GM21381 (cell line): ENCODE results near the gene SUPT6H.
"Not testable (repeated sequence)": the region's sequence is repeated elsewhere in the genome, so short reads cannot be mapped to it uniquely, and the experiment has no call there.

Experiments
- ATAC-seq: cut with Tn5 transposase; IDR thresholded peaks from one replicate; pipeline ENCODE4 v1.9.1; 2021; ENCODE audit warnings: mild to moderate bottlenecking, moderate library complexity; ENCODE audit not compliant: unreplicated experiment

Gene SUPT6H

DNA sequence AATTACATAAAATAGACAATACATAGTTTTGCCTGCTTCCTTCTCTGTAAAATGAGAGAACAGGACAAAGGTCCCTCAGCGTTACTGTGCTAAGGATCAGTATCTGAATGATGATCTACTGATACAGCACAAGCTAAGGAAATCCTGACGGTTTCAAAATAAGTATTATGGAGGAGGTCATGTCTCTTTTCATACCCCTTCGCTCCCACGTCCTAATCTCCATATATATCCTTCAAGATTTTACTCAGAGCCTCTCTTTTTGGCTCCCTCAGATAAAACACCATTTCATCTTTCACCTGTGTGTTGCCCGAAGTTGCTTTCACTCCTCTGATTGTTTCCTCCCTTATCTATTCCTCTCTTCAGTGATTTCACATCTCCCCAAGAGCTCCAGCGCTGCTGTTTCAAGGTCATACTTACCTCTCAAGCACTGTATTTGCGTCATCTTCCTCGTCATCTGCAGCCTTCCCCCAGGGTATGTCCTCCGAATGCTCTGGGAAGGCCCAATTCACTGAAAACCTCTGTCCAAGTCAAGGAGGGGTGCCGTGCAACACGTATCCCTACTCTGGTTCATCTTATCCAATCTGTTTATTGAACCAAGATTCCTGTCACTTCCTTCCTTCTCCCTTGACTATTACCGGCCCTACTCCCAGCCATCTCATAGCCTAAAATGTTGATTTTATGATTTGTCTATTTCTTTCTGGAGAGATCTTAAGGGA is 15.8 kb upstream of the SUPT6H start:
- ATAC-seq, result no peak

DNA sequence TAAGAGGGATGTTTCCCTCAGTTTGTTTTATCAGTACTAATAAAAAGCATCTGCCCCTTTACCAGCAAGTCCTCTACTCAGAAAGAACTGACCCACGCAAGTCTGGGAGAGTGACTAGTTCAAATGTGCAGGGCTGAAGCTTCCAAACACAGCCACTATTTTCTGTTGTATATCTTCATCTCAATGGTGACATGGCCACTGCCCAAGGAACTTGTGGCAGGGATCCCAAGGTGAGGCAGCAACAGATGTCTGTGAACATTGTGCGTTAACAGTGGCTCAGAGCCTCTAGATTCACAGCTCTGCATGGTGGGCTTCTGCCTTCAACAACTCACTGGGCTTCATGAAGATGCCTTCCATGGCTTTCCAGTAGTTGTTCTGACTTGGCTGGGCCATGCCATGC is 13.3 kb upstream of the SUPT6H start:
- ATAC-seq, result no peak

DNA sequence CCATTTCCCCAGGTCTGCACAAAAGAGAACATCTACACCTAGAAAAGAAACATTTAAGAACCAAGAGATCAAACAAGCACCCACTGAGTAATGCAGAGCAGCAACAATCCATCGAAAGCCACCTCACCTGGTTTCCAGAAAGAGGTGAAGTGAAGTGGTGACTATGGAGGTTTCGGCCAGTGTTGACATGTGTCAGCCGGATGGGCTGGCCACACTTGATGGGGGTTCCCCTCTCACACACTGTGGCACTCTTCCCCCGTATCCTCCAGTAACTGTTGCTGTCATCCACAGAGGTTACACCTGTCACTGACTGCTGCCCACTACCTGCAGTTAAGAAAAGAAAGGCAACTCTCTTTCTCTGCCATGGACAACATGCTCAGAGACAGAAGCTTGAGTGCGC is 6.8 kb upstream of the SUPT6H start:
- no peak for ATAC-seq

DNA sequence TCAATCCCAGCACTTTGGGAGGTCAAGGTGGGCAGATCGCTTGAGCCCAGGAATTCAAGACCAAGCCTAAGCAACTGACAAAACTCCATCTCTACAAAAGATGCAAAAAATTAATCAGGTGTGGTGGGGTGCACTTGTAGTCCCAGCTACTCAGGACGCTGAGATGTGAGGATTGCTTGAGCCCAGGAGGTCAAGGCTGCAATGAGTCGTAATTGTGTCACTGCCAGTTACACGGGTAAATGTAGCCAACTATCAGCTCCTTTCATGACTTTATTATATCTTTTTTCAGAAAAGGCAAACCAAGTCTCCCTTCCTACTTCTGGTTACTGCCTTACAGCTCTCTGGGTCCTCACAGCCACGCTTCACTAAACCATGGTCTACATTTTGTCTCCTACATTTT is 4.2 kb upstream of the SUPT6H start:
- no peak for ATAC-seq

DNA sequence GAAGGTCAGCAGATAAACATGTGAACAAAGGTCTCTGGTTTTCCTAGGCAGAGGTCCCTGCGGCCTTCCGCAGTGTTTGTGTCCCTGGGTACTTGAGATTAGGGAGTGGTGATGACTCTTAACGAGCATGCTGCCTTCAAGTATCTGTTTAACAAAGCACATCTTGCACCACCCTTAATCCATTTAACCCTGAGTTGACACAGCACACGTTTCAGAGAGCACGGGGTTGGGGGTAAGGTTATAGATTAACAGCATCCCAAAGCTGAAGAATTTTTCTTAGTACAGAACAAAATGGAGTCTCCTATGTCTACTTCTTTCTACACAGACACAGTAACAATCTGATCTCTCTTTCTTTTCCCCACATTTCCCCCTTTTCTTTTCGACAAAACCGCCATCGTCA is 3.7 kb upstream of the SUPT6H start:
- ATAC-seq, result not testable (repeated sequence)

DNA sequence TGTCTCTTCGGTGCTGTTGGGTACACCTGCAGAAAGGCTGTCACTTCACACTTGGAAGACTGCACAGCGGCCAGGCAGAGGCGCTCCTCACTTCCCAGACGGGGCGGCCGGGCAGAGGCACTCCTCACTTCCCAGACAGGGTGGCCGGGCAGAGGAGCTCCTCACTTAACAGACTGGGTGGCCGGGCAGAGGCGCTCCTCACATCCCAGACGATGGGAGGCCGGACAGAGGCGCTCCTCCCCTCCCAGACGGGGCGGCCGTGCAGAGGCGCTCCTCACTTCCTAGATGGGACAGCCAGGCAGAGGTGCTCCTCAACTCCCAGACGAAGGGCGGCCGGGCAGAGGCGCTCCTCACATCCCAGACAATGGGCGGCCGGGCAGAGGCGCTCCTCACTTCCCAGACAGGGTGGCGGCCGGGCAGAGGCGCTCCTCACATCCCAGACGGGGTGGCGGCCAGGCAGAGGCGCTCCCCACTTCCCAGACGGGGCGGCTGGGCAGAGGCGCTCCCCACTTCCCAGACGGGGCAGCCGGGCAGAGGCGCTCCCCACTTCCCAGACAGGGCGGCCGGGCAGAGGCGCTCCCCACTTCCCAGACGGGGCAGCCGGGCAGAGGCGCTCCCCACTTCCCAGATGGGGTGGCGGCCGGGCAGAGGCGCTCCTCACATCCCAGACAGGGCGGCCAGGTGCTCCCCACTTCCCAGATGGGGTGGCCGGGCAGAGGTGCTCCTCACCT is 3.1 kb upstream of the SUPT6H start:
- not testable (repeated sequence) for ATAC-seq

DNA sequence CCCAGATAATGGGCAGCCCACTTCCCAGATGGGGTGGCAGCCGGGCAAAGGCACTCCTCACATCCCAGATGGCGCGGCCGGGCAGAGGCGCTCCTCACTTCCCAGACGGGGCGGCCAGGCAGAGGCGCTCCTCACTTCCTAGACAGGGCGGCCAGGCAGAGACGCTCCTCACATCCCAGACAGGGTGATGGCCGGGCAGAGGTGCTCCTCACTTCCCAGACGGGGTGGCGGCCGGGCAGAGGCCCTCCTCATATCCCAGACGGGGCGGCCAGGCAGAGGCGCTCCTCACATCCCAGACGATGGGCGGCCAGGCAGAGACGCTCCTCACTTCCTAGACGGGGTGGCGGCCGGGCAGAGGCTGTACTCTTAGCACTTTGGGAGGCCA is 2.5 kb upstream of the SUPT6H start:
- ATAC-seq, result not testable (repeated sequence)

DNA sequence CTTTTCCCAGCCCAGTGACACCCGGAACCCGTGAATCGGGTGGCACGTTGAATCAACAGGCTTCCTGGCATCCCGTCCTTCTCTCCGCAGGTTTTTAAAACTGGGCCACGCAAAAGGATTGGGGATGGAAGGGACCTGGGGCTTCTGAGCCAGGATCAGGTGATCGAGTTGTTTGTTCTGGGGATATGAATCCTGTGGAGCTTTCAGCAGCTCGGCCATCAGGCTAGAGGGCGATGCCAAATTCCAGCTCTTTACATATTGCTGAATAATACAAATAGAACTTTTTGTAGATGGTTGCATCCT is 473 bp downstream of the SUPT6H start:
- no peak for ATAC-seq

DNA sequence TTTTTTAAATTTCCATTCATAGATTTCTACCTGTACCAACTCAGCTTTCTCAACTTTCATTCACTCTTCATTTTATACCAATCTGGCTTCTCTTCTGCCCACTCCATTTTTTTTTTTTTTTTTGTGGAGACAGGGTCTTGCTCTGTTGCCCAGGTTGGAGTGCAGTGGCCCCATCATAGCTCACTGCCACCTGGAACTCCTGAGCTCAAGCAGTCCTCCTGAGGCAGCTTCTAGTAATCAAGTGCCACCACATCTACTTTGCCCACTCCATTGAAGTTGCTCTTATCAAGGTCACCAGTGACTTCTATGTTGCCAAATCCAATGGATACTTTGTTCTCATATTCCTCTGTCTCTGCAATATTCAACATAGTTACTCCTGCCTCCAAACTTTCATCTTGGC is 1.7 kb downstream of the SUPT6H start:
- ATAC-seq, result no peak

DNA sequence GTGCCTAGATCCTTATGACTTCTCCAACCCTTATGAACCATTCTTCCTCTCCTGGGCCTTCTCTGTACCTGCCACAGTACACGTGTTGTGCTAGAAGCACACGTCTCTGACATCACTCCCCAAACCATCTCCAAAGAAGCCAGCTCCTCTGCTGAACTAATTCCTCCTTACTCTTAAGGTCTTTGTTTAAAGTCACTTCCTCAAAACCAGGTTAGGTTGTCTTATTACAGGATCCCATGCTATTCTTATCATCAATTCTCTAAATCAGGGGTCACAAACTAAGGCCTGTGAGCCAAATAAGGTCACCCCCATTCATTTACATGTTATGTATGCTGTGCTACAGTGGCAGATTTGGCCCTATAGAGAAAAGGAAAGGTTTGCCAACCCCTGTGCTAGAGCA is 4.0 kb downstream of the SUPT6H start:
- ATAC-seq, result no peak

DNA sequence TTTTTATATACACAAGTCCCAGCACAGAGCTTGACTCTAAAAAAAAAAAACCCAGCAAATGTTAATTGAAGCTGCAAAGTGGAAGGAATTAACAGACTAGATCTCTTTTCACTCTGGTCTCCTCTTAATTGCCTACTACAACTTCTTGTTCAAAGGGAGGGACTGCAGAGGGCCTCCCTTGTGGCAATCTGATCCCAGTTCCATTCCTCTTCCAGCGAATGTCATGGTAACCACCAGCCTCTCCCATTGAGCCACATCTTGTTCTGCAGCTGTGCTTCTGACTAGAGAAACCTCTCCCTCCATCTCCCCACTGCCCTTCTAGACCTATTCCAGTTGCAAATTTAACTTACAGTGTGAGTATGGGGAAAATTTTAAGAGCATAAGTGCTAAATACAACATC is 5.9 kb downstream of the SUPT6H start:
- no peak for ATAC-seq

DNA sequence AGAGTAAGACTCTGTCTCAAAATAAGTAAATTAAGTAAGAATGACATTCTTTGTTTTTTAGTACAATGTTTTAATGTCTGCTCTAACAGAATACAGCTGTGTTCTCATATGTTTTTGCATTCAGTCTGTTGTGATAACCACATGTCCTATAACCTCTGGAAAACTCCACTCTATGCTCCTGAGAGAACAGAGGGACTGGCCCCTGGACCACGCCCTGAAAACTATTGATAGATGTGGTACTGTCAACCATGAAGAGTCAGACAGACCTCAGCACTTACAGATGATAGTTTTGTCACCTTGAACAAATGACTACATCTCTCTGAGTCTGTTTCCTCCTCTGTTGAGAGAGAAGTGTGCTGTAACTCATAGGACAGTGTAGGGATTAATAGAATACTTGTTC is 7.9 kb downstream of the SUPT6H start:
- ATAC-seq, result no peak

DNA sequence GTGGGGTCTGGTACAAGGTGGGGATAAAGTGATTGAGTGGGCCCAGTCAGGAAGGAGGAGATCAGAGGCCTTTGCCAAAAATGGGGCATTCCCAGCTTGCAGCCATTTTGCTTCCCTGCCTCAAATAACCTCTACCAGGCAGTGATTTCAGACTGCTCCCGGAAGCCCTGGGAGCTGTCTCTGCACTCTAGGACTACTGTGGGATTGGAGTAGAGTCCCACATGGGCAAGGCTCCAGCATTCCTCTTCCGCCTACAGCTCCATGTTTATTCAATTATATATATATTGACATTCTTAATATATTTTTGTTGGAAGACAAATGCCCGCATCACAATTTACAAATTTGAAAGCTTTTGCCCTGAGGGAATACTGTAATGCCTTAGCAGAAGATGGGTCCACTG is 13.5 kb downstream of the SUPT6H start:
- ATAC-seq, result no peak

DNA sequence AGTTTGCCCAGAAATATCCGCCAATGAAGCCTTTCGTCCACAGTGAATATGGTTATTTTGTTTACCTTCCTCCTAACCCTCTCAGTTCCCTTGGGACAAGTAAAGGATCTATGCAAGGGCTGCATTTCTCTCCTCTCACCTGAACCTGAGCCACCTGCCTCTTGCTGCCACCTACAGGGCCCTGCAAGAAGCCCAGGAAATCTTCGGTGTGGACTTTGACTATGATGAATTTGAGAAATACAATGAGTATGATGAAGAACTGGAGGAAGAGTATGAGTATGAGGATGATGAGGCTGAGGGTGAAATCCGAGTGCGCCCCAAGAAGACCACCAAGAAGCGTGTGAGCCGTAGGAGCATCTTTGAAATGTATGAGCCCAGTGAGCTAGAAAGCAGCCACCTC is 14.0 kb downstream of the SUPT6H start:
- ATAC-seq, result no peak

DNA sequence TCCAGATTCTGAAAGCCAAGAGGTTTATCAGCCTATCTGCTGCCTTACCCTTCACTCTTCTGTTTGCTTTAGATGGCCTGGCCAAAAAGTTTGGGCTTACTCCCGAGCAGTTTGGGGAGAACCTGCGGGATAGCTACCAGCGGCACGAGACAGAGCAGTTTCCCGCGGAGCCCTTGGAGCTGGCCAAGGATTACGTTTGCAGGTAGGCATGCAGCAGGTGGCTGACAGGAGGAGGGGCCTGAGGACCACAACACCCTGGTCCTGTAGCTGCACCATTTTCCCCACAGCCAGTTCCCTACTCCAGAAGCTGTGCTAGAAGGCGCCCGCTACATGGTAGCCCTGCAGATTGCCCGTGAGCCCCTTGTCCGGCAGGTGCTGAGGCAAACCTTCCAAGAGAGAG is 20.6 kb downstream of the SUPT6H start:
- no peak for ATAC-seq

DNA sequence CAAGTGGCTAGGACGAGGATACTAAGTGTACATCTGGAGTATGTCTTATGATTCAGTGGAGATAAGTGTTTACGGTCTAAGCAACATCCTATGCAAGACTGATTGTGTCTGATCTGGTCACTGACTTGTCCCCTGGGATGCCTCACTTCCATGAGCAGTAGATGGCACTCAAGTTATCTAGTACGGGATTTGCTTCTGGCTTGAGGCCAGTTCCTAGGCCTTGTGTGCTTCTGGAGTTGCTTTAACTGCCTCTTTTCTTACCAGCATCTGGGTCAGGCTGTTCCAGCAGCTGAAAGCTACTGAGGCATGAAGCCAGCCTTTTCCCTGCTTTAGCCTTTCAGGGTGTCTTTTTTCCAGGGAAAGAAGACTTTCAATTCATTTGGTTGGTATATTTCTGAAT is 23.0 kb downstream of the SUPT6H start:
- no peak for ATAC-seq

DNA sequence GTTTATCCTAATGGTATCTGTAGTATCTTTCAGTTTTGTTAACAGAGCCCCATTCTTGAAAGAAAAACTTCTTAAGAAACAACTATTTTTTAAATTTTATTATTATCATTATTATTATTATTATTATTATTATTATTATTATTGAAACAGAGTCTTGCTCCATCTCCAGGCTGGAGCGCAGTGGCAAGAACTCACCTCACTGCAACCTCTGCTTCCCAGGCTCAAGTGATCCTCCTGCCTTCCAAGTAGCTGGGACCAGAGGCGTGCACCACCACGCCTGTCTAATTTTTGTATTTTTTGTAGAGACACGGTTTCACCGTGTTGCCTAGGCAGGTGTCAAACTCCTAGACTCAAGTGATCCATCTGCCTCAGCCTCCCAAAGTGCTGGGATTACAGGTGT is 23.4 kb downstream of the SUPT6H start:
- no peak for ATAC-seq

DNA sequence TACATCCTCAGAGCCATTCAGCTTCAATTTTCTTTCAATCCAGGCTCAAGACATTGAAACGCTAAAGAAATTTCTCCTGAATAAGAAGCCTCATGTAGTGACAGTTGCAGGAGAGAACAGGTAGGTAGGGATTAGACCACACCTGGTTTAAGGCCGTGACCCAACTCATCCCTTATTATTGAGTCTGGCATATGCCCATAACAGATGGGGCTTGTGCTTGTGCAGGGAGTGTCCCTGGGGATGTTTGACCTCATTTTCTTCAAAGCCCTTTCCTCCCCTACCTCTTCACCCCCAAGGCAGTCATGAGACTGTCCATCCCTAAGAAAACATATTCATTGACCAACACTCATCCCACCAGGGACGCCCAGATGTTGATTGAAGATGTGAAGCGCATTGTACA is 24.3 kb downstream of the SUPT6H start:
- no peak for ATAC-seq

DNA sequence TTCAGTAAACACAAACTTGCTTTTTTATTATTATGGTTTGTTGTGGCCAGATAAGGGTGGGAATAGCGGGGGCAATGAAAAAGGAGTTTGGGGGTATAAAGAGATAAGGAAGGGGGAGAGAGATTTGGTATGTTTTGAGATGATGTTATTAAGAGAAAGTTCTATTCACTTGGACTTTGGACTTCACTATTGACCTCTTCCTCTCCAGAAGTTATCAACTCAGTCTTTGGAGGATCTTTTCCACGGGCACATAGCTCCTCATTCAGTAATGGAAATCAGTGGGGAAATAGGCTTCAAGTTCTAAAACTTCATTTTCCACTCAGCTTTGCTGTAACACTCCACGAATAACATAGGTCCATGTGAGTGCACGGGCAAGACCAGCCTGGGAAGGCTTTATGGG is 26.5 kb downstream of the SUPT6H start:
- no peak for ATAC-seq

DNA sequence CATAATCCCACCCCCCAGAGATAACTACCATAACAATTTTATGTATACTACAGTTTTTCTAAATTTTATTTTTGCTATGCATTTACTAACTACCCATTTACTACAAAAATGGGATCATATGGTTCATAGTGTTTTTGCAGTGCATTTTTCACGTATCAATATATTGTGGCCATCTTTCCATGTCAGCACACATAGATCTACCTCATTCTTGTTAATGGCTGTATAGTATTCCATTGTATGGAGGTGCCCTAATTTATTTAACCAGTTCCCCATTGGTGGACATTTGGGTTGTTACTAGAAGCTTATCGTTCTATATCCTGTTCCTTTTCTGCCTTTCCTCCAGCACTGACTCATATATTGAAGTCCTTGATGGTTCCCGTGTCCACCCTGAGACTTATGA is 27.0 kb downstream of the SUPT6H start:
- no peak for ATAC-seq

DNA sequence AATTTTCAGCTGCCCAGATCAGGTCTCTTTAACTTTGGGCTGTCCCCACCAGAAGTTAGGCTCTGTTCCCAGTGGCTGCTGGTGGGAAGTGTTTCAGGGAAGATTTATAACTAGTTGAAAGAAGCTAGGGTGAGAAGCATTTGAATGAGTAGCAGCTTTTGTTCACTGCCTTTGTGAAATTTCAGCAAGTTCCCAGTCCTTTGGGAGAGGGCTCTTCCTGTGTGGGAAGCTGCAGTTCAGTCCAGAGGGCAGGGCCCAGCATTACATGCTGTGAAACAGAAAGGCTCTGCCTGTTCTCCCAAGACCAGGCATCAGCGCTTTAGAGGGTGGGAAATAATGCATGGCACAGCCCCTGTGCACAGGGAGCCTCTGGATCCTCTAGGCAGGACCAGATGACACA is 31.9 kb downstream of the SUPT6H start:
- no peak for ATAC-seq

DNA sequence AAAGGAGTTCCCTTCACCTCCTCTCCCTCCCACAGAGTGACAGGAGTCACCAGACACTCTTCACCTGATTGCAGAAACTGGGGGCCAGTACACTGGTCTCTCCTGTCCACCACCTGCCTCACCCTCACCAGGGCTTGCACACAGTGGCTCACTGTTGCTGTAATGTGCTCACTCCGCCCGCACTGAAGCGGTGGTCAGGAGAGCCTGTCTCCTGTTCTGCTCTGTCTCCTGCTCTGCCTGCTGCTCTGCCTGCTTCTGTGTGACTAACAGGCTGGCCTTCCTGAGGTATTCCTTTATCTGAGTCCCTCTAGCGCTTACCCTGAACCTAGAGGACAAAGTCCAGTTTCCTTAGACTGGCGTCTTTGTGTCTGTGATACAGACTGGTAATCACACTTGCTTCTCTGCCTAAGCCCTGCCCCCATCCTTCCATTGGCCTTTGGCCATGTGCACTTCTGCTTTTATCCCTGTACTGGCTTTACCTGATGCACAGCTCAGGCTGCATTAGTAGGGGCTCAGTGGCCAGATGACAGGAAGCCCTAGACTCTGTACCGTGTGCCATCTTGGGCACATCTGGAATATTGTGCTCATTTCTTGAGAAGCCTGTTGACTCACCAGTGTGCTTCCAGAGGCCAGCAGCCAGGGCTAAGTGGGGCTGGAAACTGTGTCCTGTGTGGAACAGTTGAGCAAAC is 36.4 kb downstream of the SUPT6H start:
- ATAC-seq, result no peak
